H1 (cell line): ENCODE measurements around the gene CEP68. TPM values are rescaled to one million over a fixed set of nuclear protein-coding genes. Genes with fewer than 3 reads are reported as not detected.

Experiments
- CTCF ChIA-PET: fragments of 300-600 bp; sonication (Branson Sonifier 250); formaldehyde crosslinking; loops from one replicate; lab custom pipeline; 2021; ENCODE audit not compliant: partially characterized antibody; lab: Charles Lee
- POLR2A ChIA-PET: fragments of 300-600 bp; sonication (Branson Sonifier 250); formaldehyde crosslinking; loops from one replicate; lab custom pipeline; 2021; ENCODE audit warnings: inconsistent platforms; ENCODE audit not compliant: partially characterized antibody; lab: Charles Lee
- DNase-seq, 2 experiments: peaks; one replicate each; pipeline versions ENCODE4 v3.0.0 to v3.0.0-alpha.2; 2010 to 2022; ENCODE audit warnings: low spot score in 2 of 2, low read depth in 1 of 2, mixed read lengths in 1 of 2
- FAIRE-seq: peaks from 2 replicates; lab custom pipeline; 2011; peaks lifted over from hg19 to GRCh38; lab: Jason Lieb, UNC
- H2AFZ ChIP-seq: 2 replicates; pipeline ENCODE4 v1.8.1; 2012; ENCODE audit warnings: low read length, inconsistent platforms
- H2AK5ac ChIP-seq: 2 replicates; pipeline ENCODE4 v1.6.1; 2013; ENCODE audit warnings: low read depth, low read length
- H2BK120ac ChIP-seq: replicated peaks from 2 replicates; pipeline ENCODE3; 2013; ENCODE audit warnings: low read depth, low read length, inconsistent platforms
- H2BK12ac ChIP-seq: 2 replicates; pipeline ENCODE4 v1.6.1; 2013; ENCODE audit warnings: low read depth, low read length
- H2BK15ac ChIP-seq: 2 replicates; pipeline ENCODE4 v1.6.1; 2013; ENCODE audit warnings: low read length
- H2BK20ac ChIP-seq: 2 replicates; pipeline ENCODE4 v1.6.1; 2013; ENCODE audit warnings: low read length
- H2BK5ac ChIP-seq: 2 replicates; pipeline ENCODE4 v1.6.1; 2013; ENCODE audit warnings: low read depth, low read length
- H3K14ac ChIP-seq: 2 replicates; pipeline ENCODE4 v1.6.1; 2013; ENCODE audit warnings: inconsistent platforms; ENCODE audit not compliant: insufficient read length
- H3K18ac ChIP-seq: 2 replicates; pipeline ENCODE4 v1.6.1; 2013; ENCODE audit warnings: low read length; ENCODE audit errors: extremely low read depth
- H3K23ac ChIP-seq: 2 replicates; pipeline ENCODE4 v1.6.1; 2013; ENCODE audit warnings: inconsistent platforms; ENCODE audit not compliant: insufficient read length
- H3K23me2 ChIP-seq: 2 replicates; pipeline ENCODE4 v1.6.1; 2013; ENCODE audit warnings: low read depth, low read length
- H3K27ac ChIP-seq: 2 replicates; pipeline ENCODE4 v1.6.1; 2011; ENCODE audit warnings: low read depth, low read length, inconsistent platforms
- H3K27me3 ChIP-seq, 4 experiments: replicated peaks in 1 of 4; 1 replicate in 1 of 4; 2 replicates in 3 of 4; pipeline versions ENCODE4 v1.6.1 to v1.8.1; 2011 to 2013; ENCODE audit warnings: low read length in 3 of 4, mild to moderate bottlenecking in 3 of 4, inconsistent platforms in 2 of 4, mixed read lengths in 2 of 4, moderate library complexity in 1 of 4; ENCODE audit not compliant: control insufficient read depth in 3 of 4, insufficient read depth in 3 of 4; ENCODE audit errors: extremely low read depth in 1 of 4
- H3K36me3 ChIP-seq, 4 experiments: 2 replicates each; pipeline versions ENCODE4 v1.6.1 to v1.8.1; 2011 to 2013; ENCODE audit warnings: mild to moderate bottlenecking in 4 of 4, low read length in 3 of 4, moderate library complexity in 2 of 4, control low read depth in 1 of 4, inconsistent platforms in 1 of 4; ENCODE audit not compliant: insufficient read depth in 4 of 4, control insufficient read depth in 2 of 4
- H3K4ac ChIP-seq: replicated peaks from 2 replicates; pipeline ENCODE3; 2013; ENCODE audit warnings: low read length, low read depth, mixed read lengths, inconsistent platforms; ENCODE audit not compliant: insufficient read length
- H3K4me1 ChIP-seq, 4 experiments: replicated peaks in 1 of 4; 1 replicate in 1 of 4; 2 replicates in 3 of 4; pipeline versions ENCODE4 v1.6.1 to v1.8.1; 2011 to 2013; ENCODE audit warnings: low read length in 3 of 4, inconsistent platforms in 2 of 4, mixed read lengths in 1 of 4; ENCODE audit not compliant: insufficient read depth in 4 of 4, control insufficient read depth in 3 of 4
- H3K4me2 ChIP-seq, 2 experiments: 2 replicates each; pipeline versions ENCODE4 v1.6.1 to v1.8.1; 2011 to 2013; ENCODE audit warnings: low read depth in 2 of 2, low read length in 2 of 2, control low read depth in 1 of 2, inconsistent platforms in 1 of 2, mild to moderate bottlenecking in 1 of 2; ENCODE audit not compliant: insufficient read depth in 1 of 2
- H3K4me3 ChIP-seq, 4 experiments: fragments of 200-600, 300-600 bp in 1 of 4; sonication (generic), shearing (Covaris generic), sonication (Bioruptor Twin) in 1 of 4; 2 replicates each; pipeline versions ENCODE4 v1.5.1 to v1.8.1; 2011 to 2016; ENCODE audit warnings: low read length in 4 of 4, low read depth in 3 of 4, control low read depth in 2 of 4, inconsistent platforms in 2 of 4, mild to moderate bottlenecking in 2 of 4, mixed read lengths in 1 of 4, moderate library complexity in 1 of 4; ENCODE audit not compliant: insufficient read depth in 2 of 4; ENCODE audit errors: extremely low read depth in 1 of 4
- H3K56ac ChIP-seq: replicated peaks from 2 replicates; pipeline ENCODE3; 2013; ENCODE audit warnings: low read depth, mild to moderate bottlenecking, mixed read lengths, low read length, inconsistent platforms; ENCODE audit not compliant: insufficient read length
- H3K79me1 ChIP-seq: 2 replicates; pipeline ENCODE4 v1.6.1; 2013; ENCODE audit warnings: low read depth, low read length, control low read depth
- H3K79me2 ChIP-seq, 2 experiments: 2 replicates each; pipeline versions ENCODE4 v1.6.1 to v1.8.1; 2012 to 2013; ENCODE audit warnings: low read length in 2 of 2, mild to moderate bottlenecking in 2 of 2, inconsistent platforms in 1 of 2; ENCODE audit not compliant: insufficient read depth in 2 of 2, control insufficient read depth in 1 of 2
- H3K9ac ChIP-seq, 4 experiments: replicated peaks in 1 of 4; 1 replicate in 1 of 4; 2 replicates in 3 of 4; pipeline versions ENCODE4 v1.6.1 to v1.8.1; 2011 to 2013; ENCODE audit warnings: low read depth in 3 of 4, low read length in 3 of 4, control low read depth in 2 of 4, mild to moderate bottlenecking in 2 of 4, moderate library complexity in 2 of 4, inconsistent platforms in 1 of 4; ENCODE audit errors: extremely low read depth in 1 of 4
- H3K9me3 ChIP-seq, 2 experiments: 2 replicates each; pipeline versions ENCODE4 v1.6.1 to v1.8.1; 2012 to 2013; ENCODE audit warnings: mild to moderate bottlenecking in 2 of 2, moderate library complexity in 2 of 2, control low read depth in 1 of 2, inconsistent platforms in 1 of 2, low read depth in 1 of 2, low read length in 1 of 2, mixed read lengths in 1 of 2; ENCODE audit not compliant: insufficient read depth in 2 of 2
- H4K20me1 ChIP-seq, 2 experiments: replicated peaks in 1 of 2; 2 replicates each; pipeline versions ENCODE3 to v1.8.1; 2011 to 2013; ENCODE audit warnings: inconsistent platforms in 2 of 2, low read length in 2 of 2, mild to moderate bottlenecking in 1 of 2; ENCODE audit not compliant: insufficient read depth in 2 of 2, control insufficient read depth in 1 of 2
- H4K5ac ChIP-seq: 2 replicates; pipeline ENCODE4 v1.6.1; 2013; ENCODE audit warnings: low read length, low read depth, mixed read lengths, inconsistent platforms; ENCODE audit not compliant: insufficient read length
- H4K8ac ChIP-seq: 2 replicates; pipeline ENCODE4 v1.8.0; 2013; ENCODE audit warnings: mild to moderate bottlenecking, moderate library complexity, low read length, inconsistent platforms; ENCODE audit not compliant: insufficient read depth; ENCODE audit errors: extremely low read depth
- H4K91ac ChIP-seq: replicated peaks from 2 replicates; pipeline ENCODE3; 2013; ENCODE audit warnings: low read length, mixed read lengths, inconsistent platforms; ENCODE audit not compliant: insufficient read length
- E2F6 ChIP-seq: IDR thresholded peaks from 2 replicates; pipeline ENCODE4 v1.6.1; 2012; ENCODE audit warnings: inconsistent platforms
- EGR1 ChIP-seq: IDR thresholded peaks from 2 replicates; pipeline ENCODE4 v1.6.1; 2011; ENCODE audit warnings: low read depth, low read length, borderline replicate concordance
- GABPA ChIP-seq: IDR thresholded peaks from 2 replicates; pipeline ENCODE4 v1.6.1; 2011; ENCODE audit warnings: mild to moderate bottlenecking, low read length, moderate library complexity, borderline replicate concordance; ENCODE audit not compliant: insufficient read depth
- JUND ChIP-seq: IDR thresholded peaks from 2 replicates; pipeline ENCODE4 v1.6.1; 2011; ENCODE audit warnings: mild to moderate bottlenecking, improper control_type of control experiment, low read length
- PHF8 ChIP-seq: fragments of 200-600 bp; sonication (generic); conservative IDR thresholded peaks from 2 replicates; pipeline ENCODE4 v1.7.1; 2012; ENCODE audit warnings: low read depth, mild to moderate bottlenecking, inconsistent platforms, low read length, moderate library complexity
- POU5F1 ChIP-seq: IDR thresholded peaks from 2 replicates; pipeline ENCODE4 v1.6.1; 2011; ENCODE audit warnings: low read depth, mild to moderate bottlenecking, low read length, moderate library complexity
- RAD21 ChIP-seq, 2 experiments: IDR thresholded peaks in 1 of 2; conservative IDR thresholded peaks in 1 of 2; 2 replicates each; pipeline ENCODE4 v1.6.1; 2011; ENCODE audit warnings: low read depth in 2 of 2, low read length in 2 of 2, improper control_type of control experiment in 1 of 2, inconsistent platforms in 1 of 2, mild to moderate bottlenecking in 1 of 2, moderate library complexity in 1 of 2
- RBBP5 ChIP-seq: IDR thresholded peaks from 2 replicates; pipeline ENCODE4 v1.7.1; 2012; ENCODE audit warnings: low read depth, mild to moderate bottlenecking, inconsistent platforms, low read length, moderate library complexity, borderline replicate concordance
- TBP ChIP-seq: IDR thresholded peaks from 2 replicates; pipeline ENCODE4 v1.6.1; 2011; ENCODE audit warnings: low read depth, low read length, improper control_type of control experiment
- WGBS, 2 experiments: shearing (Covaris generic) in 1 of 2; methylation state at CpG; one replicate each; pipeline versions ENCODE4 v1.1.6 to v1.1.7; 2013 to 2015; ENCODE audit warnings: low lambda C conversion rate in 2 of 2, mixed read lengths in 2 of 2, inconsistent platforms in 1 of 2, low coverage in 1 of 2, missing lambda C conversion rate in 1 of 2; ENCODE audit not compliant: insufficient replicate concordance in 2 of 2, insufficient coverage in 1 of 2, insufficient read length in 1 of 2; ENCODE audit errors: extremely low coverage in 1 of 2, missing lambda C conversion rate in 1 of 2; 5-methylcytosine and 5-hydroxymethylcytosine counted together
- polyA plus RNA-seq, 7 experiments: library from polyadenylated mRNA; depleted of rRNA in 3 of 7; stranded (reverse) in 5 of 7; unstranded in 2 of 7; fragments of >200 nt in 5 of 7; fragments of 200-250 nt in 2 of 7; gene quantifications; 1 replicate in 5 of 7; 2 replicates in 1 of 7; 4 replicates in 1 of 7; pipeline versions ENCODE4 v1.2.1 to v1.2.3, GENCODE V29; 2011 to 2013; ENCODE audit warnings: missing spikeins in 2 of 7, mixed read lengths in 2 of 7
- total RNA-seq: library from RNA; stranded (reverse); fragmentation: NEBNext Ultra II Directional; extraction: Animal tissue kit (Norgen Biotek cat#: 25700); gene quantifications from 2 replicates; pipeline ENCODE4 v1.2.1, GENCODE V29; 2021

CEP68 gene
- total and polyA plus RNA-seq, 2 of the 8 experiments (the other 6 are each of a cell fraction or from before 2014, with no cell fraction given), result 23.2 to 24.7 TPM

GRCh38 chr2:65075176-65075575 lies 19.0 kb downstream of the CEP68 start:
- WGBS, 2 experiments, result 96% methylated on average over 8 of the region's 9 CpGs; no CpG with 5 or more reads in 1 of the 2 experiments
- DNase-seq (peak in 1 of 2 experiments; percentile 22), FAIRE-seq (no peak)
- Histone ChIP-seq H3K4ac (no peak overlapping the region), H2BK15ac (no peak overlapping the region), H4K5ac (no peak overlapping the region), H4K8ac (no peak overlapping the region), H2BK5ac (no peak overlapping the region), H2BK120ac (no peak overlapping the region), H3K4me1 (peaks cover 0 to 18% (median 5%) of the 10 kb centered on the region in 4 experiments), H3K27me3 (no peaks in the 10 kb centered on the region), H3K36me3 (peaks cover 21 to 75% (median 43%) of the 10 kb centered on the region in 4 experiments), H3K23ac (no peak overlapping the region), H4K20me1 (peaks cover 18 to 23% of the 10 kb centered on the region in 2 experiments), H3K79me2 (no peaks in the 10 kb centered on the region), H3K18ac (no peak overlapping the region), H2AK5ac (no peak overlapping the region), H2BK12ac (no peak overlapping the region), H3K79me1 (0 out of 2 replicates have a peak, but pooled peaks cover 2% of the 10 kb centered on the region), H4K91ac (no peak overlapping the region), H3K4me2 (no peak overlapping the region), H3K9ac (no peak overlapping the region), H3K4me3 (no peak overlapping the region), H2BK20ac (no peak overlapping the region), H3K56ac (no peak overlapping the region), H2AFZ (no peak overlapping the region), H3K23me2 (no peaks in the 10 kb centered on the region; the same call in 1 of the 2 replicates), H3K14ac (no peak overlapping the region), H3K27ac (no peak overlapping the region), H3K9me3 (no peaks in the 10 kb centered on the region)
- CTCF ChIA-PET, result interaction anchor here (1.0 to 6.2 kb wide), 4 partner anchors 10 to 111 kb away, joined by 5 to 27 read pairs (median 16); no protein-coding TSS in a partner anchor
- TF ChIP-seq EGR1, result no peak
- TF ChIP-seq PHF8, result no peak
- no peak for TF ChIP-seq GABPA
- no peak for TF ChIP-seq JUND
- TF ChIP-seq POU5F1, result no peak
- no peak for TF ChIP-seq E2F6
- TF ChIP-seq RAD21 (IDR thresholded peaks at IDR 0.05 in 1 of 2, conservative IDR thresholded peaks at IDR 0.05 in 1 of 2; ENCODE audit: low read depth in 2 of 2, low read length in 2 of 2), result no peak
- TF ChIP-seq RBBP5, result no peak
- no peak for TF ChIP-seq TBP
- POLR2A ChIA-PET, result interaction anchor here (0.8 to 3.2 kb wide), 4 partner anchors 10 to 50 kb away, joined by 3 to 12 read pairs (median 7); partner anchors contain the start of gene CEP68
